ENCODE results near the gene NMB.

NMB gene

DNA sequence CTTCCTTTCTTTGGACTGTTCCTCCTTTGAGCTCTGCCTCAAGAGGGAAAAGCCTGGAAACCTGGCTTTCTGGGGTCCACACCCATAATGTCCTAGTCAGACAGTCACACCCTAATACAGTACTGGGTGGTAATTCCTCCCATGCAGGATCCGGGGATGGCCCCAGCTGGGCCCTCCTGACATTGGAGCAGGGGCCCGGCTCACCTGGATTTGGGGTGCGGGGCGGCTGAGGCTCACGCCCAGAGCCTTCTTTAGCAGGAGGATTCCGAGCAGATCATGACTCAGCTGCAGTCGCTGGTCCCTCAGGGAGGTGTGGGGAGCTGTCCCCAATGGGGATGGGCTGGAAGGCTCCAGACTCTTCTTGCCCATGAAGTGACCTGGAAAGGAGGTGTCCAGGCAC, 1.0 kb downstream of the NMB start:
- no CpG with 5 or more reads among the region's 7 CpGs for WGBS (ENCODE audit: insufficient coverage, insufficient read length)
- no peak overlapping the region for H3K4me3 ChIP-seq (ENCODE audit: low read length)
- H3K27me3 ChIP-seq (ENCODE audit: control insufficient read depth, insufficient read depth, low read length), result no peaks in the 10 kb centered on the region; the same call in 1 of the 2 replicates
- no peak for DNase-seq (ENCODE audit: low read depth, low spot score)
- no peaks in the 10 kb centered on the region for H3K9me3 ChIP-seq (ENCODE audit: control insufficient read depth, insufficient read depth, low read length)
- H3K27ac ChIP-seq (ENCODE audit: low read length), result no peak overlapping the region
- H3K36me3 ChIP-seq (ENCODE audit: control insufficient read depth, insufficient read depth, low read length), result peaks cover 2% of the 10 kb centered on the region; the same call in 1 of the 2 replicates
- H3K4me1 ChIP-seq (ENCODE audit: control insufficient read depth, insufficient read depth, low read length), result no peaks in the 10 kb centered on the region

DNA sequence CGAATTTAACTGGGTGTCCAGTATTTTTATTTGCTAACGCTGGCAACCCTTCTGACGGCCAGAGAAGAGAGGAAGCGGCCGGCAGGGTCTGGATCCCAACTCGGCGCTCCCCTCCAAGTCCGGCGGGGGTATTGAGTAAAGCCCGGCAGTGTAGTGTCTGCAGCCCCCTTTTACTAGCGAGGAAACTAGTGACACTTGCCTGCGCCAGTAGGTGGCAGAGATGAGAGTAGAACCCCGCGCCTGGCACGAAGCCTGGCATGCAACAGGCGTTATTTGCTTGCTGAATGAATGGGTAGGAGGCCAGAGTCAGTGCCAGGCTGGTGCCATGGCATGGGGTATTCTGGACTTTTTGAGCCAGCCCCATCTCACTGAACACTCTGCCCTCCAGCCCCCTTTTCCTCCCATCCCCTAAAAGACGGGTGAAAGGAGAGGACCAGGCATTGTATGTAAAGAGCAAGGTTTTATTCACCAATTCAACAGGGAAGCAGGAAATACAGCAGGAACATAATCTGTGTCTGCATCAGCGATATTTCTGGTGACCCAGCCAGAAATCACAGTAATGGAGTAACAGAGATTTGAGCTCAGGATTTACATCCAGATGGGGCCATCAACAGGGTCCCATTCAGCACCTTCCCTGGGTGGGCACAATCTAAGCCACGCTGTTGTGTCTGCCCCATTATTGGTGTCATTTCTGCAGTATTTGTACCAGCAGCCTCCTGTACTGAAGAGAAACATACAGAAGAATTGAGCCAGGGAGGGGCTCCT, 3.1 kb downstream of the NMB start:
- Histone ChIP-seq H3K27ac (ENCODE audit: low read length) (no peak overlapping the region), H3K27me3 (ENCODE audit: control insufficient read depth, insufficient read depth, low read length) (no peaks in the 10 kb centered on the region; the same call in 1 of the 2 replicates), H3K4me3 (ENCODE audit: low read length) (peak overlapping the region; percentile 79; the same call in 1 of the 2 replicates), H3K9me3 (ENCODE audit: control insufficient read depth, insufficient read depth, low read length) (no peaks in the 10 kb centered on the region), H3K4me1 (ENCODE audit: control insufficient read depth, insufficient read depth, low read length) (no peaks in the 10 kb centered on the region), H3K36me3 (ENCODE audit: control insufficient read depth, insufficient read depth, low read length) (peaks cover 4% of the 10 kb centered on the region; the same call in 1 of the 2 replicates)
- no peak for DNase-seq (ENCODE audit: low read depth, low spot score)
- WGBS (ENCODE audit: insufficient coverage, insufficient read length), result no CpG with 5 or more reads among the region's 19 CpGs

DNA sequence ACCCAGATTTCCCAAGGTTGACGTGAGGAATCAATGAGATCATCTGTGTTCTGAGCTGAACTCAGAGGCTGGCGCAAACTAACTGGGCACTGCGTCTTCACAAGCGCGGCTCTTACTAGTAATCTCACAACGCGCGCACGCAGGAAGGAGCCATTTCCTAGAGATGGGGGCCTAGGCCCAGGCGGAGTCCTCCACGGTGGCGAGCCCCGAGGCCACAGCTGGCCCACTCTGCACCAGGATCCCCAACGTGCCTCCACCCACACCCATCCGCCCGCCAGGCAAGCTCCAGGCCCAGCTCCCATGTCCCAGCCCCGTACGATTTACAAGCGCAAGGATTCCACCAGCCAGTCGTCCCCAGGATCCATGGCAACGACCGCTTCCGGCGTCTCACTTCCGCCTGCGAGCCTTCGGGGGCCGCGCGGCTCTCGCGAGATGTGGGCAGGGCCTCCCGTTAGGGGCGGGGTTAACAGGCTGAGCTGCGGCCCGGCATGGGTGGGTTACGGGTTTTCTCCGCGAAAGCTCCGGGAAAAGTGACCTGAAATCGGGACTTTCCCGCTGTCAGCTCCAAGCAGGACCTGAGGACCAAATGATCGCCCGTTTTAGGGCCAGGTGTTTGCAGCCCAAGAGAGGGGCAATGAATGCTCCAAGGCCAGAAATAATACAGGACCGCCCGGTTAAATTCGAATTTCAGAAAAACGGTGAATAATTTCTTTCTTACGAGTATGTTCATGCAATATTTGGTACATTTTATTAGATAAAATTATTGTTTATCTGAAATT, 3.9 kb downstream of the NMB start, which contains the start of gene WDR73:
WDR73 (minus strand) TSS at position 374 of the 779 bp plus-strand sequence; CDS start at position 365, 9 bp downstream.
- WGBS (ENCODE audit: insufficient coverage, insufficient read length), result no CpG with 5 or more reads among the region's 49 CpGs
- no peak within 1 kb of the TSS for H3K27ac ChIP-seq (ENCODE audit: low read length)
- no peaks in the 10 kb centered on the region for H3K9me3 ChIP-seq (ENCODE audit: control insufficient read depth, insufficient read depth, low read length)
- H3K36me3 ChIP-seq (ENCODE audit: control insufficient read depth, insufficient read depth, low read length), result peaks cover 5% of the 10 kb centered on the region; the same call in 1 of the 2 replicates
- no peaks in the 10 kb centered on the region for H3K4me1 ChIP-seq (ENCODE audit: control insufficient read depth, insufficient read depth, low read length)
- DNase-seq (ENCODE audit: low read depth, low spot score), result peak; percentile 93
- peak within 1 kb of the TSS; percentile 79 for H3K4me3 ChIP-seq (ENCODE audit: low read length)
- no peaks in the 10 kb centered on the region; the same call in 1 of the 2 replicates for H3K27me3 ChIP-seq (ENCODE audit: control insufficient read depth, insufficient read depth, low read length)

DNA sequence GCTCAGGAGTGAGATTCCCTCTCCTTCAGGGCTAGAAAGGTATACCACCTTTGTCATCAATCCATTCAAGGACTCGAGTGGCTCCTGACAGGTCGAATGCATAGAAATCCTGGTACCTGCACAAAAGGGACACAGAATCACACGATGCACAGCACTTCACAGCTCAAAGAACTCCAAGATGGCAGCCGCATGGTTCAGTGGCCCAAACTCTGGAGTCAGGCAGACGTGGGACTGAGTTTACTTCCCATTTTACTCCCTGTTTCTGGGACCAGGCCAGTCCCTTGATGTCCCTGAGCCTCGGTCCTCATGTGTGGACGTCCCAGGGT, 4.5 kb downstream of the NMB start:
- H3K4me1 ChIP-seq (ENCODE audit: control insufficient read depth, insufficient read depth, low read length), result no peaks in the 10 kb centered on the region
- no CpG with 5 or more reads among the region's 7 CpGs for WGBS (ENCODE audit: insufficient coverage, insufficient read length)
- H3K4me3 ChIP-seq (ENCODE audit: low read length), result peak overlapping the region; percentile 79; the same call in 1 of the 2 replicates
- DNase-seq (ENCODE audit: low read depth, low spot score), result no peak
- no peaks in the 10 kb centered on the region; the same call in 1 of the 2 replicates for H3K27me3 ChIP-seq (ENCODE audit: control insufficient read depth, insufficient read depth, low read length)
- no peak overlapping the region for H3K27ac ChIP-seq (ENCODE audit: low read length)
- H3K9me3 ChIP-seq (ENCODE audit: control insufficient read depth, insufficient read depth, low read length), result no peaks in the 10 kb centered on the region
- peaks cover 9% of the 10 kb centered on the region; the same call in 1 of the 2 replicates for H3K36me3 ChIP-seq (ENCODE audit: control insufficient read depth, insufficient read depth, low read length)

DNA sequence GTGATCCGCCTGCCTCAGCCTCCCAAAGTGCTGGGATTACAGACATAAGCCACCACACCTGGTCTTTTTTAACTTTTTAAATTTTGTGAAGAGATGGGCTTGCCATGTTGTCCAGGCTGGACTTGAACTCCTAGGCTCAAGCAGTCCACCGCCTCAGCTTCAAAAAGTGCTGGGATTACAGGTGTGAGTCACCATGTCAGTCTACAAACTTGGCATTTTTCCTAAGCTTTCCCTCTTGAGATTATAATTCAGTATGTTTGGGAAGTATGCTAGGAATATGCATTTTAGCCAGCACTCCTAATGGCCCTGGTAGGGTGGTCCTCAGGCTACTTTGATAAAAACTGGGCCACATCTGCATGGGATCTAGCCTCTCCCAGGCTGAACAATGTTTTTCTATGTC, 8.3 kb downstream of the NMB start:
- Histone ChIP-seq H3K4me1 (ENCODE audit: control insufficient read depth, insufficient read depth, low read length) (no peaks in the 10 kb centered on the region), H3K27me3 (ENCODE audit: control insufficient read depth, insufficient read depth, low read length) (no peaks in the 10 kb centered on the region), H3K9me3 (ENCODE audit: control insufficient read depth, insufficient read depth, low read length) (no peaks in the 10 kb centered on the region), H3K27ac (ENCODE audit: low read length) (no peak overlapping the region), H3K4me3 (ENCODE audit: low read length) (no peak overlapping the region), H3K36me3 (ENCODE audit: control insufficient read depth, insufficient read depth, low read length) (peaks cover 34% of the 10 kb centered on the region)
- no CpG with 5 or more reads among the region's 2 CpGs for WGBS (ENCODE audit: insufficient coverage, insufficient read length)
- no peak for DNase-seq (ENCODE audit: low read depth, low spot score)

DNA sequence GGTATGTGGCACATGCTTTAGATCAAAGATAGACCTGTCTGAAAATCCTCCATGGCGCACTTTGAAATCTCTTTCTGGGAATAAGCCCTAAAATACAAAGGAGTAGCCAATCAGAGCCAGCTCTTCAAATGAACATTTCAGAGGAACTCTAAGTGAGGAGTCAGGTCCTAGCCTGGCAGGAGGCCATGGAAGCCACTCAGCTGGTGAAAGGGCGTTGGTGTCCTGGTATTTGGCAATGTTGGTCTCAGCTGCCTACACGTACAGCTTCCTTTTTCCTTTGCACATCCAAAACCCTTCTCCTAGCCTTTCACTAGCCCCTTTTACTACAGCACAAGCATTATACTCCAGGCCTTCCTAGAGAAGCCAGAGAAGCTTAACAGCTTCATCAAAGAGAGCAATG, 9.5 kb downstream of the NMB start:
- Histone ChIP-seq H3K27ac (ENCODE audit: low read length) (no peak overlapping the region), H3K27me3 (ENCODE audit: control insufficient read depth, insufficient read depth, low read length) (no peaks in the 10 kb centered on the region), H3K36me3 (ENCODE audit: control insufficient read depth, insufficient read depth, low read length) (peaks cover 39% of the 10 kb centered on the region), H3K4me3 (ENCODE audit: low read length) (no peak overlapping the region), H3K4me1 (ENCODE audit: control insufficient read depth, insufficient read depth, low read length) (no peaks in the 10 kb centered on the region), H3K9me3 (ENCODE audit: control insufficient read depth, insufficient read depth, low read length) (no peaks in the 10 kb centered on the region)
- WGBS (ENCODE audit: insufficient coverage, insufficient read length), result no CpG with 5 or more reads among the region's 3 CpGs
- DNase-seq (ENCODE audit: low read depth, low spot score), result no peak

- H3K9me3 ChIP-seq (ENCODE audit: control insufficient read depth, insufficient read depth, low read length), result no peaks in the 10 kb centered on the region
- DNase-seq (ENCODE audit: low read depth, low spot score), result no peak
- H3K4me3 ChIP-seq (ENCODE audit: low read length), result no peak overlapping the region
- H3K36me3 ChIP-seq (ENCODE audit: control insufficient read depth, insufficient read depth, low read length), result peaks cover 43% of the 10 kb centered on the region
- H3K27me3 ChIP-seq (ENCODE audit: control insufficient read depth, insufficient read depth, low read length), result no peaks in the 10 kb centered on the region
- no peak overlapping the region for H3K27ac ChIP-seq (ENCODE audit: low read length)
- H3K4me1 ChIP-seq (ENCODE audit: control insufficient read depth, insufficient read depth, low read length), result no peaks in the 10 kb centered on the region
Measured at GRCh38 chr15:84647726-84648125, 10.3 kb downstream of the NMB start.

GRCh38 chr15:84645997-84646396, 12.0 kb downstream of the NMB start:
- H3K27ac ChIP-seq (ENCODE audit: low read length), result no peak overlapping the region
- no CpG with 5 or more reads among the region's 10 CpGs for WGBS (ENCODE audit: insufficient coverage, insufficient read length)
- no peaks in the 10 kb centered on the region for H3K9me3 ChIP-seq (ENCODE audit: control insufficient read depth, insufficient read depth, low read length)
- H3K36me3 ChIP-seq (ENCODE audit: control insufficient read depth, insufficient read depth, low read length), result peaks cover 39% of the 10 kb centered on the region
- no peak overlapping the region for H3K4me3 ChIP-seq (ENCODE audit: low read length)
- no peaks in the 10 kb centered on the region for H3K4me1 ChIP-seq (ENCODE audit: control insufficient read depth, insufficient read depth, low read length)
- DNase-seq (ENCODE audit: low read depth, low spot score), result no peak
- H3K27me3 ChIP-seq (ENCODE audit: control insufficient read depth, insufficient read depth, low read length), result no peaks in the 10 kb centered on the region

- no CpG with 5 or more reads among the region's 10 CpGs for WGBS (ENCODE audit: insufficient coverage, insufficient read length)
- Histone ChIP-seq H3K27me3 (ENCODE audit: control insufficient read depth, insufficient read depth, low read length) (no peaks in the 10 kb centered on the region), H3K27ac (ENCODE audit: low read length) (no peak overlapping the region), H3K4me1 (ENCODE audit: control insufficient read depth, insufficient read depth, low read length) (no peaks in the 10 kb centered on the region), H3K4me3 (ENCODE audit: low read length) (no peak overlapping the region), H3K9me3 (ENCODE audit: control insufficient read depth, insufficient read depth, low read length) (no peaks in the 10 kb centered on the region), H3K36me3 (ENCODE audit: control insufficient read depth, insufficient read depth, low read length) (peaks cover 39% of the 10 kb centered on the region)
- no peak for DNase-seq (ENCODE audit: low read depth, low spot score)
Measured at GRCh38 chr15:84645496-84645895, 12.5 kb downstream of the NMB start.

GRCh38 chr15:84643838-84644237, 14.2 kb downstream of the NMB start:
- no peak for DNase-seq (ENCODE audit: low read depth, low spot score)
- H3K27ac ChIP-seq (ENCODE audit: low read length), result no peak overlapping the region
- no CpG with 5 or more reads among the region's 6 CpGs for WGBS (ENCODE audit: insufficient coverage, insufficient read length)
- H3K4me1 ChIP-seq (ENCODE audit: control insufficient read depth, insufficient read depth, low read length), result no peaks in the 10 kb centered on the region
- no peak overlapping the region for H3K4me3 ChIP-seq (ENCODE audit: low read length)
- no peaks in the 10 kb centered on the region for H3K9me3 ChIP-seq (ENCODE audit: control insufficient read depth, insufficient read depth, low read length)
- H3K36me3 ChIP-seq (ENCODE audit: control insufficient read depth, insufficient read depth, low read length), result peaks cover 40% of the 10 kb centered on the region
- no peaks in the 10 kb centered on the region for H3K27me3 ChIP-seq (ENCODE audit: control insufficient read depth, insufficient read depth, low read length)
